SW 1271 (cell line): ENCODE data around the gene C11orf91.
"Not testable (repeated sequence)": the region's sequence is repeated elsewhere in the genome, so short reads cannot be mapped to it uniquely, and the experiment has no call there.

Source experiments
- DNase-seq, 2 experiments: peaks; one replicate each; lab custom pipeline; 2025; lab: John Stamatoyannopoulos, UW

C11orf91 gene, protein sequence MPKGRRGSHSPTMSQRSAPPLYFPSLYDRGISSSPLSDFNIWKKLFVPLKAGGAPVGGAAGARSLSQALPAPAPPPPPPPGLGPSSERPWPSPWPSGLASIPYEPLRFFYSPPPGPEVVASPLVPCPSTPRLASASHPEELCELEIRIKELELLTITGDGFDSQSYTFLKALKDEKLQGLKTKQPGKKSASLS

GRCh38 chr11:33700502-33701271 is at the start of gene C11orf91:
Gene C11orf91 (minus strand): TSS chr11:33700826. CDS start chr11:33700740, 86 bp downstream.
- peak; percentile 32 to 84 for DNase-seq

DNA sequence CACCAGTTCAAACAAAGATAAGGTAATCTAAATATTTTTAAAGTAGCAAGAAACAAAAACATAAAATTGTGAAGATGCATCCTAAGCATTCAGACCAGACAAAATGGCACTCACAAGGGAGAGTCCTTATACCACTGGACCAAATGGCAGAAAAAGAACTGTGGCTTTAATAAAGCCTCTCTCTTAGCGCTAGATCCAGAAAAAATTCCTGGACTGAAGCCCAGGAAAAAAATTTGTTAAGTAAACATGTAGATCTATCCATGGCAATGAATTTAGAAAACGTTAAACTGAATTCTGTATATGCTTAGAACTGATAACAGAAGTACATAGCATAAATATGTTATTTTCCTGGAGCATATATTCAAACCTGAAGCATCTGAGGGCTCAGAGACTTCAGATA is 47.4 kb upstream of the C11orf91 start:
- no peak for DNase-seq

DNA sequence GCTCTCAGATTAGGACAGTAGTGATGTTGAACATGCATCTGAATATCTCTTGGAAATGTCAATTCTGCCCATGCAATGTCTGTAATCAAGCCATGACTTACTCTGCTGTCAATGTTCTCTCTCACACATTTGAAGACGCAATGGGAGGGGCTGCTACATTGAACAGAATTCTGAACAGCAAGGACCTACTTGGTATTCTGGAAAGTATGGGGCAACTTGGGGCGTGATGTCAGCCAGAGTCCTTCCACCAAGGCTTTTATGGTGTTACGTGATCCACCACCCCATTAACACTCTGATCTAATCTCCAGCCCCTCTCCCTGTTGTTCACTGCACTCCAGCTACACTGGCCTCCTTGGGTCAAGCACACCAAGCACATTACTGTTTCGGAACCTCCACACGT is 42.7 kb upstream of the C11orf91 start:
- no peak for DNase-seq

DNA sequence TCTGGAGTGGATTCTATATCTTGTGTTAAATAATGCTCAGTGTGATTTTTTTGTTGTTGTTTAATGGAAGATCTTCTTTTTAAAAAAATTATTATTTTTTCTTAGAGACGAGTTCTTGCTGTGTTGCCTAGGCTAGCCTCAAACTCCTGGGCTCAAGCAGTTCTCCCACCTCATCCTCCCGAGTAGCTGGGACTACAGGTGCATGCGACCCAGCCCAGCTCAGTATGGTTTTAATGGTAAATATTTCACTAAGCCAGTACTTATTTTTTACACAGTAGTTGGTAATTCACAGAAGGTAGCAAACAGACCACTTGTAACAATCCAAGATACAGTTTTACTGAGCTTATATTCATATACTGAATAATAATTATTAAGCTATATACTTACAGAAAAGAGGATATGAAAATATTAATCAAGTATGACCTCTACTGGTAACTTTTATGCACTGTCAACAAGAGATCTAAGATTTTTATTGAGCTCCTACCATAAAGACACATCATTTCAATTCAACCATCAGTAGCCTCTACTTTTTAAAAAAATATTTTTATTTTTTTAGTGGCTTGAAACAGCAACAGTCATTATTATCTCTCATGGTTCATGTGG is 41.7 kb upstream of the C11orf91 start:
- peak in 1 of 2 experiments; percentile 58 for DNase-seq

DNA sequence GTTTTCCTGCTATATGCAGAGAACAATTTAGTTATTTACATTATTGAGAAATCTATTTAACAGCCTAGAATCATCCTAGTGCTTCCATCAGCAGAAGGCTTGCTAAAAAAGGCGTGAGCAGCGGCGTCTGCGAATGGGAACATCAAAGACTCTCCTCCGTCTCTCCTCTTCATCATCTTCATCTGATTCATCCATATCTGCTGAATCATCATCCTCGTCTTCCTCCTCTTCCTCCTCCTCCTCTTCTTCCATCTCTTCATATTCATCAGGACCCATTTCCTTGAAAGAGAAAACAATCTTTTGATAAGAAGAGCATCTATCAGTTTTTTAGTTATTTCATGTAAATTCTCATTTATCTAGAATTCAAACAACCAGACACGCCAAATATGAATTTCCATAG is 41.2 kb upstream of the C11orf91 start:
- no peak for DNase-seq

DNA sequence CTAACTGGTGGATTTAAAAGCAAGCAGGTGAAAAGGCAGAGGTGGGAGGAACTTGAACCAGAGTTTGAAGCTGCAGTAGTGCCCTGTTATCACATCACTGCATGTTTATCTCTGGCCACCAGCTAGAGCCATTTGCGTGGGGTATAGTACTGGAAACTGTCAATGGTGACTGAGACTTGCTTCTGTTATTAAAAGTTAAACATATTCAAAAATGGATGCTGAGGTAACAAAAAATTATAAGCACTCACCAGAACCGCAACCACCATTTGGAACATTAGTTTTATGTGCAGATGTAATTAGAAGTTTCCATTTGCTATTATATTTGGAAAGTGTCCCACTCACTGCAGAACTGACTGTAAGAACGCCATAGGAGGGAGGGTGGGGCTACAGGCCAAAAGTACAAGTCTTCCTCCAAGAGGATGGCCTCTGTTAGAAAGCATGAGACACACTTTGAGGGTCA is 36.8 kb upstream of the C11orf91 start:
- no peak for DNase-seq

DNA sequence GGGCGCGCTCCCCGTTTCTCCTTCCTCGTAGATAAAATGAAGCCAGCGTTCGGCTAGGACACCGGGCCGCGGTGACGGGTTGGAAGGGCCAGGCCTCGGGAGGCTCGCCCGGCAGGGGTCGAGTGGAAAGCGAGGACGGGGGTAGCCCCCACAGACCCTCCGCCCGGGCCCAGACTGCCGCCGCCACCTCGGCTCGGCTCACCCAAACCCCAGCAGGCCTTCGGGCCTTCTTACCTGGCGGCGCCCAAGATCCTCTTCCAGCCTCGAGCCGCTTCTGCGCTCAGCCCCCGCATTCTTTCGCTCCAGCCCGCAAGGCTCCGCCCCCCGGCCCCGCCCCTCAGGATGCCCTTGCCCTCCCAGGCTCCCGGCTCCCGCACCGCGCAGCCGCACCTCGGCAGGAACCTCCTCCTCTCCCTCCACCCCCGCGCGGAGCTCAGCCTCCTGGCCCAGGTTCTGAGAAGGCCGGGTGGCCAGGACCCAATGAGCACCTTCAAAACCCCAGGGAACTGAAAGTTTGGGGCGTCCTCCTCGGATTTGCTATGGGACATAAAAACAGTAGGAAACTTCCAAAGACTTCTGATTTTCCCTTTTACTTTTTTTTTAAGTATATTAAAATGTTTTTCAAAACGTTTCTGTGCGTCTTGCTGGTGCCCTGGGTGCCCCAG is 35.7 kb upstream of the C11orf91 start, which contains the start of gene CD59:
Gene CD59, minus strand, starts transcription at position 276 of the 665 bp plus-strand sequence. CDS start 13,978 bp downstream, outside the sequence.
- peak; percentile 73 to 91 for DNase-seq

DNA sequence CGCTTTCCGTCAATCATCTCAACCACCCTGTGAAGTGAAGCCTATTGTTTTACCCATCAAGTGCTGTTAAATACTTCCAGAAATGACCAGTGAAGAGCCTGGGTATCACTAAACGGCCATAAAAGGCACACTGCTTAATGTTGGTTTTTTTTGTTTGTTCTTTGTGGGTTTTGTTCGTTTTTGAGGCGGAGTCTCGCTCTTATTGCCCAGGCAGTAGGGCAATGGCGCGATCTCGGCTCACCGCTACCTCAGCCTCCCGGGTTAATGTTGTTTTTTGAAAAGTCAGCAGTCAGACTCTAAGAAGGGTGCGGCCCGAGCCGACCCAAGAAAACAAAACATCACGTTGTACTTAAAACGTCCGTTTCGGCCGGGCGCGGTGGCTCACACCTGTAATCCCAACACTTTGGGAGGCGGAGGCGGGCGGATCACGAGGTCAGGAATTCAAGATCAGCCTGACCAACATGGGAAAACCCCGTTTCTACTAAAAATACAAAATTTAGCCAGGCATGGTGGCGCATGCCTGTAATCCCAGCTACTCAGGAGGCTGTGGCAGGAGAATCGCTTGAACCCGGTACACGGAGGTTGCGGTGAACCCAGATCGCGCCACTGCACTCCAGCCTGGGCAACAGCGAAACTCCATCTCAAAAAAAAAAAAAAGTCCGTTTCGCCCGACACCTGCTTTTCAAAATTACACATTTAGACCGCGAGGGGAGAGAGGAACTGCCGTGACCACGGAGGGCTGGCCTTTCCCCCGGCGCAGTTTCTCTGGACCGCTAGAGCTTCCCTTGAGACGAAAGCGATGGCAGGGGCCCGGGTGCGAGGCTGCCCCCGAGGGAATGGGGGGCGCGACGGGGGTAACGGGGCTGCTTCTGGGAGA is 34.9 kb upstream of the C11orf91 start:
- peak in 1 of 2 experiments; percentile 19 for DNase-seq

- DNase-seq, result peak; percentile 17 to 51
Measured at GRCh38 chr11:33734441-33735270, 34.0 kb upstream of the C11orf91 start.

GRCh38 chr11:33733980-33734379 is 33.4 kb upstream of the C11orf91 start:
- peak in 1 of 2 experiments; percentile 23 for DNase-seq

DNA sequence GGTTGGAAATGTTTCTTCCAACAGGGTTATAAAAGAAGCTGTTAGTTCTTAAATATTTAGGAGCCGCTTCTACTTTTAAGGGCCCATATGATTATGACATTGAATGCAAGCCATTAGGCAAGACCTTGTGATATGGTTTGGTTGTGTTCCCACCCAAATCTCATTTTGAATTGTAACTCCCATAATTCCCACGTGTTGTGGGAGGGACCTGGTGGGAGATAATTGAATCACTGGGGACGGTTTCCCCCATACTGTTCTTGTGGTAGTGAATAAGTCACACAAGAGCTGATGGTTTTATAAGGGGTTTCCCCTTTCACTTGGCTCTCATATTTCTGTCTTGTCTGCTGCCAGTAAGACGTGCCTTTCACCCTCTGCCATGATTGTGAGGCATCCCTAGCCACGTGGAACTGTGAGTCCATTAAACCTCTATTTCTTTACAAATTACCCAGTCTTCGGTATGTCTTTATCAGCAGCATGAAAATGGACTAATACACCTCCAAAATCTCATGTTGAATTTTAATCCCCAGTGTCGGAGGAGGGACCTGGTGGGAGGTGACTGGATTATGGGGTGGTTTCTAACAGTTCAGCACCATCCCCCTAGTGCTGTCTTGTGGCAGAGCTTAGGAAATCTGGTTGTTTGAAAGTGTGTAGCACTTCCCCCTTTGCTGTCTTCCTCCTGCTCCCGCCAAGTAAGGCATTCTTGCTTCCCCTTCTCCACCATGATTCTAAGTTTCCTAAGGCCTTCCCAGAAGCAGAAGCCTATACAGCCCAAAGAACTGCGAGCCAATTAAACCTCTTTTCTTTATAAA is 31.3 kb upstream of the C11orf91 start:
- peak in 1 of 2 experiments; percentile 24 for DNase-seq

GRCh38 chr11:33730716-33731115 is 30.1 kb upstream of the C11orf91 start:
- no peak for DNase-seq

DNA sequence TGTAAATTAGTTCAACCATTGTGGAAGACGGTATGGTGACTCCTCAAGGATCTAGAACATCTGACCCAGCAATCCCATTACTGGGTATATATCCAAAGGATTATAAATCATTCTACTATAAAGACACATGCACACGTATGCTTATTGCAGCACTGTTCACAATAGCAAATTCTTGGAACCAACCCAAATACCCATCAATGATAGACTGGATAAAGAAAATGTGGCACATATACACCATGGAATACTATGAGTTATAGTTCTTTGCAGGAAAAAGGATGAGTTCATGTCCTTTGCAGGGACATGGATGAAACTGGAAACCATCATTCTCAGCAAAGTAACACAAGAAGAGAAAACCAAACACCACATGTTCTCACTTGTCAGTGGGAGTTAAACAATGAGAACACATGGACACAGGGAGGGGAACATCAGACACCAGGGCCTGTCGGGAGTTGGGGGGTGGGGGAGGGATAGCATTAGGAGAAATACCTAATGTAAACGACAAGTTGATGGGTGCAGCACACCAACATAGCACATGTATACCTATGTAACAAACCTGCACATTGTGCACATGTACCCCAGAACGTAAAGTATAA is 28.5 kb upstream of the C11orf91 start:
- not testable (repeated sequence) for DNase-seq

- not testable (repeated sequence) for DNase-seq
Measured at GRCh38 chr11:33727539-33727938, 26.9 kb upstream of the C11orf91 start.

DNA sequence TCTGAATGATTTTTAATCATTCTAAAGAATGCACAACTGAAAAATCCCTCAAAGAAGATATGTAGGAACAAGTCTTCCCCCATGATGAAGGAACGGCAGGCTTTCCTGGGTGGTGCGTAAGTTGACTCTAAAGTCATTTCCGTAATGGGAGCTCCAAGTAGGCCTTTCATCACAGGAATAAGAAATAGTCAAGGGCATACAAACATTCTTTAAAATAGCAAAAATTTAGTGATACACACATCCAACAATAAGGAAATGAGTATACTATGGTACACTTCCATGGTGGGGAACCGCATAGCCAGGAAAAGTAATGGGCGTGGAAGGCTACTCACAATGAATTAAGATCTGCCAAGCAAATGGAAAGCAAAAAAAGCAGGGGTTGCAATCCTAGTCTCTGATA is 24.9 kb upstream of the C11orf91 start:
- DNase-seq, result no peak

DNA sequence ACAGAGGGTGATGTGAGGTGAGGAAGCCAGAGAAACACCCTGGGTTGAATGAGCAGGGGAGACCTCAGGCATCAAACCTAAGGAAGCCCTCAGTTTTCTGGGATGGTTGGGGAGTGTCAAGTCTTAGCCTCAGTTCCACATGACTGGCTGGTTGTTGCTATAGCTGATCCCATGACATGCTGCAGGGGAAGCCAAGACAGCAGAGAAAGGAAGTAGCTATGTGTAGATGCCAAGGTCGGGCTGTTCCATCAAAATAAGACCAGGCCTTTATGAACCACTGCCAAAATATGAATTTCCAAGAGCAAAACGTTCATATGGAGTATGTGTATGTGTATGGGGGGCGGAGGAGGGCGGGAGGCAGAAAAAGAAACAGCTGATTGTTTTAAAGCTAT is 24.0 kb upstream of the C11orf91 start:
- DNase-seq, result peak in 1 of 2 experiments; percentile 32

GRCh38 chr11:33723238-33723881 is 22.7 kb upstream of the C11orf91 start:
- peak; percentile 80 to 90 for DNase-seq

GRCh38 chr11:33722590-33723234 is 22.1 kb upstream of the C11orf91 start:
- DNase-seq, result peak in 1 of 2 experiments; percentile 63
